Stimulated activated naive CD8-positive, alpha-beta T cell treated with anti-CD3 and anti-CD28 coated beads, Interleukin-15, amount 100 ng/mL, for 72 hours (primary cell): ENCODE results near the gene KRT10.
"Not testable (repeated sequence)": the region's sequence is repeated elsewhere in the genome, so short reads cannot be mapped to it uniquely, and the experiment has no call there.

Source experiments
- ATAC-seq: fragments of 150-1000 bp; cut with Tn5 transposase; 2 replicates; pipeline ENCODE4 v1.10.0; 2021; ENCODE audit warnings: mild to moderate bottlenecking, moderate library complexity
- DNase-seq, 2 donors: peaks; one replicate each; pipeline ENCODE4 v3.0.0; 2021 to 2022
- H3K27ac Mint-ChIP-seq, 2 donors: one replicate each; pipeline ENCODE4 v1.8.0; 2022; ENCODE audit warnings: mild to moderate bottlenecking in 2 of 2, mixed read lengths in 2 of 2, moderate library complexity in 2 of 2
- H3K27me3 Mint-ChIP-seq: one replicate; pipeline ENCODE4 v1.8.0; 2022; ENCODE audit warnings: mixed read lengths
- H3K4me1 Mint-ChIP-seq: one replicate; pipeline ENCODE4 v1.8.0; 2022; ENCODE audit warnings: mild to moderate bottlenecking, mixed read lengths
- H3K4me3 Mint-ChIP-seq, 2 donors: one replicate each; pipeline ENCODE4 v1.8.0; 2022; ENCODE audit warnings: mild to moderate bottlenecking in 2 of 2, mixed read lengths in 2 of 2, moderate library complexity in 1 of 2
- H3K9me3 Mint-ChIP-seq, 2 donors: one replicate each; pipeline ENCODE4 v1.8.0; 2022; ENCODE audit warnings: mixed read lengths in 2 of 2

Gene KRT10

DNA sequence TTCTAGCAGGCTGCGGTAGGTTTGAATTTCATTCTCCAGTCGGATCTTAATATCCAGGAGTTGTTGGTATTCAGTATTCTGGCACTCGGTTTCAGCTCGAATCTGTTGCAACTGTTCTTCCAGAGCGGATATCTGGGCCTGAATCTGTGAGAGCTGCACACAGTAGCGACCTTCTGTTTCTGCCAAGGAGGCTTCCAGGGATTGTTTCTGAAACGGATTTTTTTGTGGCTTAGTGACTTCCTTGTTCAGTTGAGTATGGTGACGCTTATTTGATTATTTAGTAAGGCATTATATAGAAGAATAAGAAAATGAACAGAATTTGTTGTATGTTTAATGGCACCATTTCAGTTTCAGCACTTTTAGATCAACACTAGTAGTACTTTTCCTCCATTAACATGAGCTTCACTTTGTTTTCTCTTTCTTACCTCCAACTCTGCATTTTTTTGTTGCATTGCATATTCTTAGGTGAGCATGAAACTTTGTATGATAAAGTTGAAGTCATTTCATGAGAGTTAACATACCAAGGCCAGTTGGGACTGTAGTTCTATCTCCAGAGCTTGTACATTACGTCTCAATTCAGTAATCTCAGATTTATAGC lies 2.8 kb downstream of the KRT10 start:
- H3K27me3 Mint-ChIP-seq, result peaks cover 5% of the 10 kb centered on the region
- H3K27ac Mint-ChIP-seq, result no peak overlapping the region
- ATAC-seq (no peak), DNase-seq (no peak)
- H3K4me1 Mint-ChIP-seq, result peaks cover 29% of the 10 kb centered on the region
- no peaks in the 10 kb centered on the region for H3K9me3 Mint-ChIP-seq
- peak overlapping the region; percentile 70 to 86 for H3K4me3 Mint-ChIP-seq

DNA sequence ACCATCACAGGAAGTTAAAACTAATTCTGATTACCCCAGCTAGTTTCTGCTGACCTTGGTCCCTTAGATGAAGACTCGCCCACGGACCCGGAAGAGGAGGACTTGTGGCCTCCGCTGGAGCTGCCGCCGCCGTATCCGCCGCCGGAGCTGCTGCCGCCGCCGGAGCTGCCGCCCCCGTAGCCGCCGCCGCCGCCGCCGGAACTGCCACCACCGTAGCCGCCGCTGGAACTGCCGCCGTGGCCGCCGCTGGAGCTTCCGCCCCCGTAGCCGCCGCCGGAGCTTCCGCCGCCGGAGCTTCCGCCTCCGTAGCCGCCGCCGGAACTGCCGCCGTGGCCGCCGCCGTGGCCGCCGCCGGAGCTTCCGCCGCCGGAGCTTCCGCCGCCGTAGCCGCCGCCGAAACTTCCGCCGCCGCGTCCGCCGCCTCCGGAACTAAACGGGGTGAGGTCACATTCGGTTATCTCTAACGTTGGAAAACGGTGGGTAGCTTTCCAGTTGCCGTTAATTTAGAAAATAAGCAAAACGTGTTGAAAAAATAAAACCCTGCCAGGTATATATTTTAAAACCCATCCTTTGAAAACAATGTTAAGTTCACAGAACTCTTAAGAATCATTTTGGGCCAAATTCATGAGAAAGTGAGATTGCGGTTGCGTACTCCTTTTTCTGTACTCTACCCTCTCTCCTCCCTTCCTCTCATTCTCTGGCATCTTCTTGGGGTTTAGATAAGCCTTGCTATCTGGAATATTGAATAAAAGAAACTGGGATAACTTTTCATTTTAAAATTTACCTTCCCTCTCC lies 3.5 kb downstream of the KRT10 start:
- peak; percentile 91 for ATAC-seq

DNA sequence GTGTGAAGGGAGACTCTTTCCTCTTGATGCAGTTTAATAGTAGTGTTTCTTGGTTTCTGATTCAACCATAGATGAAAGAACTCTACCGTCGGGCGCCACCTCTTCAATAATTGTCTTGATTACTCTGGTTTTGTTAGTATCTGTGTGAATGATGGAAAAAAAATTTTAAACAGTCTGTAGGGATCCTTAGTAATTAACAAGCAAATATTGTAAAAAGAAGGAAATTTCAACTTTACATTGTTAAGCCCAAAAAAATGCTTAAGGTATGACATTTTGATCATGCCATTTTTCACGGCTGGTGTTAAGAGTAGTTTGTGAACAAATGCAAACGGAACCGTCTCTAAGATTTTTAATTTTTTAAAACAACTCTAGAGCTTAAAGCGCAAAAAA lies 4.1 kb downstream of the KRT10 start:
- H3K4me1 Mint-ChIP-seq, result peaks cover 21% of the 10 kb centered on the region
- H3K9me3 Mint-ChIP-seq, result no peaks in the 10 kb centered on the region
- H3K4me3 Mint-ChIP-seq, result peak overlapping the region; percentile 84 to 94
- peaks cover 16% of the 10 kb centered on the region for H3K27me3 Mint-ChIP-seq
- DNase-seq, result no peak
- H3K27ac Mint-ChIP-seq, result peak overlapping the region; percentile 95
- no peak for ATAC-seq

More for the DNA sequence above, 3.5 kb downstream of the KRT10 start:
- peak; percentile 84 to 86 for DNase-seq
- Mint-ChIP-seq H3K9me3 (no peaks in the 10 kb centered on the region), H3K27me3 (peaks cover 12% of the 10 kb centered on the region), H3K27ac (peak overlapping the region; percentile 95), H3K4me3 (peak overlapping the region; percentile 84 to 94), H3K4me1 (peaks cover 22% of the 10 kb centered on the region)

DNA sequence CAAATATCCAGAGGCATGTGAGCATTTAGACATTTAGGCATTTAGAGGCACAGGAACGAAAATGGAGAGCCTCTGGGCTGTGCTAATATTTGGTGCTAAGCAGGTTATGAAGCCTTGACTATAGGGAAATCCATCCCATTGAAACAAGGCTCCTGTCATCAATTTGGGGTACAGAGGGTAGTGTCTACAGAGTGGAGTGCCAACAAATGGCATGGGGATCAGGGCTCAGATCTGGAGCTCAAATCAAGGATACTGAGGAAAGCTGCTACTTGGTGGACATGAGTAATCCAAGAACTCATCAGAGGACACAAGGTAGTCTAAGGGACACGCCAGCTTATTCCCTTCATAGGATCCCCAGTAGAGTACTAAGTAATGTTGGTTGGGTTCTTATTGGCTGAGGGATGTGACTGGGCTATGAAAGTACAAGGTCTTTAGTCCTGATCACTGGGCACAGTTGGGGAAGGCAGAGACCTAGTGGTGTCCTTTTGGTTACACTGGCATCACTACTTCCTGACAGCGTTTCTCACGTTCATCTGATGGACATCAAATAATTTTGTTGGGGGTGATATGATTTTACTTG lies 5.2 kb downstream of the KRT10 start:
- Mint-ChIP-seq H3K27ac (no peak overlapping the region), H3K9me3 (no peaks in the 10 kb centered on the region), H3K4me3 (peak overlapping the region; percentile 71 to 94), H3K27me3 (peaks cover 27% of the 10 kb centered on the region), H3K4me1 (peaks cover 21% of the 10 kb centered on the region)
- DNase-seq, result no peak
- no peak for ATAC-seq

DNA sequence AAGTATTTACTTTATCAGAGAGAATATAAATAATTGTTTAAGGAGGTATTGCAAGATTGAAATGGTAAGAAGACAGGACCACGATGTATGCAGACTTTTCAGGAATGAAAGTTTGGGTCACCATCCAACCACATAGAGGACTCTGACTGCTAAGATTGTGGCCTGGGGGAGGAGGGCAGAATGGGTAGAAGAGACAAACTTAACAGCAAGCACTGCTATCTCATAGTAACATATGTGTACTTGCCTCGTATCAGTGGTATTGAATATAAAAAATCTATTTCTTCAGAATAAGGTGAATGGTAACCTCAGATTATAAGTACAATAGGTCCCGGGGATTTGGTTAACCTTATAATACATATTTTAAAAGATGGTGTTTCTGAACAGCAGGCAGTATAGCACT lies 5.8 kb downstream of the KRT10 start:
- Mint-ChIP-seq H3K27me3 (peaks cover 33% of the 10 kb centered on the region), H3K27ac (peak overlapping the region in 1 of 2 donors; percentile 63), H3K4me1 (peaks cover 21% of the 10 kb centered on the region), H3K9me3 (no peaks in the 10 kb centered on the region), H3K4me3 (no peak overlapping the region)
- DNase-seq (no peak), ATAC-seq (no peak)

DNA sequence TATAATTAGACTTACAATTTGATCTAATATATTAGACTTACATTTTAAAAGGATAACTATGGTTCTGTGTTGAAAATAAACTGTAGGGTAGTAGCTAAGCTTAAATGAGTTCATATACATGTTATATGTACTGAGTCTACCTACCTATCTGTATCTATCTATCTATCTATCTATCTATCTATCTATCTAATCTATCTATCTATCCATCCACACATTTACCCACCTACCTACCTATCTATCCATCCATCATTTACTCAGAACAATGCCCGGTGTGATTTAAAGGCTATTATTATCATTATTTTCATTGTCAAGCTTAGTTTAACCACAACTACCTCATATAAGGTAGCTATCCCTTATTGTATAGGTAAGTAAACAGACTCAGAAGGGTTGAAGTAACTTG lies 7.0 kb downstream of the KRT10 start:
- DNase-seq (no peak), ATAC-seq (no peak)
- Mint-ChIP-seq H3K27me3 (peaks cover 45% of the 10 kb centered on the region), H3K4me1 (peaks cover 18% of the 10 kb centered on the region), H3K27ac (no peak overlapping the region), H3K4me3 (no peak overlapping the region), H3K9me3 (no peaks in the 10 kb centered on the region)

DNA sequence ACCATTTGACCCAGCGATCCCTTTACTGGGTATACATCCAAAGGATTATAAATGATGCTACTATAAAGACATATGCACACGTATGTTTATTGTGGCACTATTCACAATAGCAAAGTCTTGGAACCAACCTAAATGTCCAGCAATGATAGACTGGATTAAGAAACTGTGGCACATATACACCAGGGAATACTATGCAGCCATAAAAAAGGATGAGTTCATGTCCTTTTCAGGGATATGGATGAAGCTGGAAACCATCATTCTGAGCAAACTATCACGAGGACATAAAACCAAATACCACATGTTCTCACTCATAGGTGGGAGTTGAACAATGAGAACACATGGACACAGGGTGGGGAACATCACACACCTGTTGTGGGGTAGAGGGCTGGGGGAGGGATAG lies 7.8 kb downstream of the KRT10 start:
- Mint-ChIP-seq H3K27me3 (peaks cover 52% of the 10 kb centered on the region), H3K4me1 (peaks cover 11% of the 10 kb centered on the region)
- not testable (repeated sequence) for DNase-seq, ATAC-seq, H3K27ac Mint-ChIP-seq, H3K9me3 Mint-ChIP-seq, H3K4me3 Mint-ChIP-seq

DNA sequence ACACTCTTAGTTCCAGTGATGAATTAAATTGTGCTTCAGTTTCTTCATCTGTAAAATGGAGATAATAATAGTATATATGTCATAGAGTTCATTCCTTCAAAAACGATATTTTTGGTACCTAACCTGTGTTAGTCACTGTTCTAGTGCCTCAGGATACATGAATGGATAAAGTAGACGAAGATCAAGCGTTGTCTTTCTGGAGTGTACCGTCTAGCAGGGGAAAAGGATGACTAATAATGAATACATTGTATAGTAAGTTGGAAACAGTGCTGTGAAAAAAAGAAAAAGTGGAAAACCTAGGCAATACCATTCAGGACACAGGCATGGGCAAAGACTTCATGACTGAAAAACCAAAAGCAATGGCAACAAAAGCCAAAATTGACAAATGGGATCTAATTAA lies 8.6 kb downstream of the KRT10 start:
- H3K4me3 Mint-ChIP-seq, result no peak overlapping the region
- peaks cover 7% of the 10 kb centered on the region for H3K4me1 Mint-ChIP-seq
- H3K9me3 Mint-ChIP-seq, result no peaks in the 10 kb centered on the region
- no peak overlapping the region for H3K27ac Mint-ChIP-seq
- ATAC-seq (no peak), DNase-seq (no peak)
- H3K27me3 Mint-ChIP-seq, result peaks cover 52% of the 10 kb centered on the region

DNA sequence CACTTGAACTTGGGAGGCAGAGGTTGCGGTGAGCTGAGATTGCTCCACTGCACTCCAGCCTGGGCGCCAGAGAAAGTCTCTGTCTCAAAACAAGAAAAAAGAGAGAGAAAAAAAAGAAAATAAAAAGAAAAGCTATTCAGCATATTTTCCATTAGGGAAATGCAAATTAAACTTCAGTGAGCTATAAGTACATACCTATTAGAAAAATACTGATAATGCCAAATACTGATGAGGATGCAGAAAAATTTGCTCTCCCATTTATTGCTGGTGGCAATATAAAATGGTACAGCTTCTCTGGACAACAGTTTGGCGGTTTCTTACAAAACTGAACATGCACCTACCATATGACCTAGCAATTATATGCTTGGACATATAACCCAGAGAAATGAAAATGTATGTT lies 9.8 kb downstream of the KRT10 start:
- peaks cover 63% of the 10 kb centered on the region for H3K27me3 Mint-ChIP-seq
- DNase-seq, result no peak

DNA sequence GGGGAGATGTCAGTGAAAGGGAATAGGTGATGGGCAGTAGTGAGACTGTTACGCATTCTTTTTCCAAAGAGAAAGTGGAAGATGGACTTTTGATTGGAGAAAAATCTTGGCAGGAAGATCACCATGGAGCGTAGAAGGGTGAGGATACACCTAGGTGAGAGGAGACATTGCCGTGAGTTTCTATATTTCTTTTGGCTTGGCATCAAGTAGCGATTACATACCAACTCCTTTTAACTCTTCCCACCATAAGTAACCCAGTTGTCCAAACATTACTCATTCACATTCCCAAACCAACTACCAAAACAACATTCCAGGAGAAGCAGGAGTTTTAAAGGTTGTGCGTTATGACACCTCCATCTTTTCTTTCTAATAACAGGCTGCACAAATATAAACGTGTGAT lies 11.9 kb downstream of the KRT10 start:
- ATAC-seq (no peak), DNase-seq (no peak)
- H3K4me1 Mint-ChIP-seq, result no peaks in the 10 kb centered on the region
- H3K4me3 Mint-ChIP-seq, result no peak overlapping the region
- H3K27ac Mint-ChIP-seq, result no peak overlapping the region
- H3K27me3 Mint-ChIP-seq, result peaks cover 79% of the 10 kb centered on the region
- H3K9me3 Mint-ChIP-seq, result no peaks in the 10 kb centered on the region

More for the DNA sequence above, 9.8 kb downstream of the KRT10 start:
- Mint-ChIP-seq H3K4me1 (peaks cover 6% of the 10 kb centered on the region), H3K4me3 (no peak overlapping the region), H3K9me3 (no peaks in the 10 kb centered on the region), H3K27ac (no peak overlapping the region)
- ATAC-seq, result no peak

DNA sequence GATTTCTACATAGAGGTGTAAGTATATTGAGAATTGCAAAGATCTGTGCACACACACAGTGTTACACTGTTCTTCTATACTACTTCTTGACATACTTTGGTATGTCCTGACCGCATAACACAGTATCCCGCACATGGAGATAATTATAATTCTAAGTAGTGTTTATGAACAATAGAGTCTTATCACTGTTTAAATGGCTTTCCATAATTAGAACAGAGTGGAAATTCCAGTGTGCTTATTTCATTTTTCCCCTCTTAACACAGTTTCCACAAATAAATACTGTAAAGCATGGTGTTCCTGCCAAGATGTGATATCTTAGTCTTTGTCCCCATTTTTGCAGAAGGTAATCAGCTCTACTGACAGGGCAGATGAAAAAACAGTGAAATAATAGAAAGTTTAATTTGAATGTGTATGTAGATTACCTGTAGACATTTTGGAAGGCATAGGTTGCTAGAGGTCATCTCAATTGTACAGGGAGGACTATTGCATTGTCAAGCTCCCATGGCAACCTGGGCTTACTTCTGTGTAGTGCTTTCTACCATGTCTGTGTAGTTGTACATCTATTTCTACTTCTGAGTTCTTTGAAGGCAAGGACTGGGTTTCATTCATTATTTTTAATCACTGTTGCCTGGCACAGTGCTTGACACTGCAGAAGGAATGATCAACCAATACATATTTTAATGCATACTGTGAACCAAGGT lies 12.5 kb downstream of the KRT10 start:
- no peaks in the 10 kb centered on the region for H3K4me1 Mint-ChIP-seq
- H3K27me3 Mint-ChIP-seq, result peaks cover 80% of the 10 kb centered on the region
- no peak overlapping the region for H3K4me3 Mint-ChIP-seq
- DNase-seq (no peak), ATAC-seq (no peak)
- no peaks in the 10 kb centered on the region for H3K9me3 Mint-ChIP-seq
- H3K27ac Mint-ChIP-seq, result no peak overlapping the region

DNA sequence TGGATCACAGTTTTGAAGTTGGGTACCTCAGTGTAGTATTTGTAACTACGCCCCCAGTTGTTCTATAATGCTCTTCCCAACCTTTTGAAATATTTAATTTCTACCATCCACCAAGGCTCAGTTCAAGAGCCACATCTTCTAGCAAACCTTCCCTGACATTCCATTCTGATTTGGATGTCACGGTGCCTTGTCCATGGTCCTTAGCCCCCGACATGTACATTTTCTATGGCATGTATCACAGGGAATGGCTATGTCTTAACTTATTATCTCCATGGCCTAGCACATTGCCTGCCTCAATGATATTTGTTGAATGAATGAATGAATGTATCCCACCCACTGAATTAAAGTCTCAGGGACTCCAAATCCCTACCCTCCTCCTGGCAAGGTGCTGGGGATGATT lies 16.3 kb downstream of the KRT10 start:
- DNase-seq, result no peak
- peaks cover 52% of the 10 kb centered on the region for H3K27me3 Mint-ChIP-seq
- H3K9me3 Mint-ChIP-seq, result no peaks in the 10 kb centered on the region
- H3K27ac Mint-ChIP-seq, result no peak overlapping the region
- ATAC-seq, result no peak
- H3K4me1 Mint-ChIP-seq, result no peaks in the 10 kb centered on the region
- no peak overlapping the region for H3K4me3 Mint-ChIP-seq

DNA sequence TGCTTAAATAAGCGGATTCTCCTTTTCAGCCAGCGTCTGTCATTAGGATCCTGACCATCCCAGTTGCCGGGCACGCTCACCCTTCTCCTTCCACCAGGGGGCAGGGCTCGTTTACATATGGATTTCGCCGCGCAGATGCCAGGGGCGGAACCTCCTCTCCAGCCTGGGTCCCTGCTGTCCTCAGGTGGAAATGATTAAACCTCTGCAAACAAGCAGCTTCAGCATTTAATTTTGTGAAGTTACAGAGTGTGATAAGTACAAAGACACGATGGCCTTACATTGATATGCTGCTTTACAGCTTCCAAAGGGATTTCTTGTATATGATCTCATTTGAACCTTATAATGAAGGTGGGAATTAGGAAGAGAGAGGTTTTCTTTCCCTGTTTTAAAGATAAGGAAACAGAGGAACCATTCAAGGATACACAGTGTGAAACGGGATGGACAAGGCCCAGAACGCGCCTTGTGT lies 18.8 kb downstream of the KRT10 start:
- Mint-ChIP-seq H3K4me1 (no peaks in the 10 kb centered on the region), H3K27ac (no peak overlapping the region), H3K4me3 (no peak overlapping the region), H3K9me3 (no peaks in the 10 kb centered on the region), H3K27me3 (peaks cover 37% of the 10 kb centered on the region)
- DNase-seq (peak; percentile 71 to 78), ATAC-seq (peak; percentile 92)

DNA sequence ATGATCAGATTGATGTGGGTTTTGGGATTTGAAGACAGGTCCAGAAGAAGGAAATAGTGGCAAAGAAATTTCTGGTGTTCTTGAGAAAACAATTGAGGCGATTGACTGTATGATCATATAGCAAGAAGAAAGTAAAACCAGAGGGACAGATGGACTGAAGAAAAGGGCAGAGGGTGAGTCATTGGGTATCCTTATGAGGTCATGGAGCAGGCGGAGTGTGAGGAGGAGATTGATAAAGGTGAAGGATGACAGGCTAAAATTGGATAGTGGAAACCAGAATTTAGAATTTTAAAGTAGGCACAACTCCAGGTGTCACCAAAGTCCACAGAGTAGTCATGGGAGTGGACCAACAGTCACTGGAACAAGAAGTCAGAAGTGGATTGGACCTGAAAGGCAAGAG lies 21.3 kb downstream of the KRT10 start:
- H3K9me3 Mint-ChIP-seq, result no peaks in the 10 kb centered on the region
- H3K4me3 Mint-ChIP-seq, result no peak overlapping the region
- no peak overlapping the region for H3K27ac Mint-ChIP-seq
- H3K27me3 Mint-ChIP-seq, result peaks cover 20% of the 10 kb centered on the region
- ATAC-seq (no peak), DNase-seq (no peak)
- no peaks in the 10 kb centered on the region for H3K4me1 Mint-ChIP-seq

DNA sequence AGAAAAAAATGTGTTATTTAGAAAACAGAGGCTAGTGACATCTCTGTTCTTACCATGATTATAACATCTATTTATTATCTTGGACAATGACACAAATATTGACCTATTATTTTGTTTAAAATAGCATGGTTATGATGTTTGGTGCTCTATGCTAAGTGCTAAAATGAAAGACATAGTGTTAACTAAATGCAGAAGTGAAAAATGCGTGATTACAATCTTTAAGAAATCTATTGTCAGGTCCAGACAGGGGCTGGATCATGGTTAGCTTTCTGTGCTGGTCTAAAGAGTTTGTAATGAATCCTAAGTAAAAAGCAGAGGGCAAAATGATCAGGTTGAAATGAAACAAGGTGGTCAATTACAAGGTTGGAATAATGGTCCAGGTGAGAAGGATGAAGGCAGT lies 22.0 kb downstream of the KRT10 start:
- DNase-seq (no peak), ATAC-seq (no peak)
- Mint-ChIP-seq H3K4me1 (no peaks in the 10 kb centered on the region), H3K9me3 (no peaks in the 10 kb centered on the region), H3K27ac (no peak overlapping the region), H3K27me3 (peaks cover 26% of the 10 kb centered on the region), H3K4me3 (no peak overlapping the region)

DNA sequence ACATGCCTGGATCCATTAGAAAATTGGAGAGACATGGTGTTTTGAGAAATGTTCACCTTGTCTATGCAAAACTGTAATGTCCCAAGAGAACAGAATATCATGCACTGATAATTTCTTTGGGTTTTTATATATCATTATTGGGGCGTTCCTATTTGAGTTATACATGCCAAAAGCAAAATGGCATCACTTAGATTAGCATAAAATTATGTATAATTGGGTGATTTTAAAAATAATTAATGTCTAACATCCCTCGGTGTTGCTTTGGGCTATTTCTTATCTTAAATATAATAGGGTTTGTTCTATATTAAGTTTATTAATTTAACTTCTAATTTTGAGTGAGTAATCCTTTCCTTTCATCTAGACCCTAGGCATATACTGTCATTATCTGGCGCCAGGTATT lies 22.6 kb downstream of the KRT10 start, which contains the start of gene KRT28:
KRT28 (minus strand) TSS at position 101 of the 400 bp plus-strand sequence; CDS start at position 35, 66 bp downstream.
- Mint-ChIP-seq H3K27me3 (peaks cover 27% of the 10 kb centered on the region), H3K9me3 (no peaks in the 10 kb centered on the region), H3K4me1 (no peaks in the 10 kb centered on the region), H3K27ac (no peak within 1 kb of the TSS), H3K4me3 (no peak within 1 kb of the TSS)
- ATAC-seq, result no peak
- DNase-seq, result no peak
